Astrocyte (in vitro differentiated cells and primary cell): Measurements from ENCODE around the gene TOR4A. TPM values are rescaled to one million over a fixed set of nuclear protein-coding genes. Genes with fewer than 3 reads are reported as not detected.

Experiments
- DNase-seq: peaks from one replicate; pipeline ENCODE4 v3.0.0-alpha.2; 2010; ENCODE audit warnings: low read depth
- FAIRE-seq: peaks from 2 replicates; lab custom pipeline; 2011; peaks lifted over from hg19 to GRCh38; lab: Jason Lieb, UNC
- H2AFZ ChIP-seq: 2 replicates; pipeline ENCODE4 v1.6.0; 2012; ENCODE audit warnings: low read depth, low read length, inconsistent platforms
- H3K27ac ChIP-seq: 2 replicates; pipeline ENCODE4 v1.5.1; 2011; ENCODE audit warnings: low read depth, low read length, inconsistent platforms
- H3K27me3 ChIP-seq: 2 replicates; pipeline ENCODE4 v1.6.0; 2011; ENCODE audit warnings: low read length, inconsistent platforms; ENCODE audit not compliant: insufficient read depth
- H3K36me3 ChIP-seq: 2 replicates; pipeline ENCODE4 v1.5.1; 2011; ENCODE audit warnings: low read length, inconsistent platforms; ENCODE audit not compliant: insufficient read depth
- H3K4me1 ChIP-seq: 2 replicates; pipeline ENCODE4 v1.5.1; 2011; ENCODE audit warnings: low read length, inconsistent platforms; ENCODE audit not compliant: insufficient read depth
- H3K4me2 ChIP-seq: 2 replicates; pipeline ENCODE4 v1.6.0; 2012; ENCODE audit warnings: low read length, inconsistent platforms
- H3K4me3 ChIP-seq: 2 replicates; pipeline ENCODE4 v1.5.1; 2011; ENCODE audit warnings: low read depth, mild to moderate bottlenecking, low read length, inconsistent platforms; ENCODE audit not compliant: insufficient read depth
- H3K79me2 ChIP-seq: 2 replicates; pipeline ENCODE4 v1.6.0; 2012; ENCODE audit warnings: mild to moderate bottlenecking, low read length, inconsistent platforms; ENCODE audit not compliant: insufficient read depth
- H3K9ac ChIP-seq: 2 replicates; pipeline ENCODE4 v1.6.0; 2012; ENCODE audit warnings: mild to moderate bottlenecking, low read length, inconsistent platforms
- H3K9me3 ChIP-seq: 2 replicates; pipeline ENCODE4 v1.5.1; 2012; ENCODE audit warnings: low read depth, mild to moderate bottlenecking, low read length, inconsistent platforms; ENCODE audit not compliant: insufficient read depth
- H4K20me1 ChIP-seq: 2 replicates; pipeline ENCODE4 v1.6.0; 2012; ENCODE audit warnings: low read length, inconsistent platforms; ENCODE audit not compliant: insufficient read depth
- H3K27ac Mint-ChIP-seq: one replicate; pipeline ENCODE4 v1.8.0; 2021; ENCODE audit warnings: mild to moderate bottlenecking, mixed read lengths; ENCODE audit not compliant: unreplicated experiment
- H3K27me3 Mint-ChIP-seq: one replicate; pipeline ENCODE4 v1.8.0; 2021; ENCODE audit warnings: low read depth, mixed read lengths; ENCODE audit not compliant: unreplicated experiment
- H3K36me3 Mint-ChIP-seq: one replicate; pipeline ENCODE4 v1.8.0; 2021; ENCODE audit warnings: low read depth, mixed read lengths; ENCODE audit not compliant: unreplicated experiment
- H3K4me1 Mint-ChIP-seq: one replicate; pipeline ENCODE4 v1.8.0; 2021; ENCODE audit warnings: low read depth, mixed read lengths; ENCODE audit not compliant: unreplicated experiment
- H3K4me3 Mint-ChIP-seq: one replicate; pipeline ENCODE4 v1.8.0; 2021; ENCODE audit warnings: mild to moderate bottlenecking, moderate library complexity, mixed read lengths; ENCODE audit not compliant: unreplicated experiment
- H3K9me3 Mint-ChIP-seq: one replicate; pipeline ENCODE4 v1.8.0; 2021; ENCODE audit warnings: mild to moderate bottlenecking, mixed read lengths; ENCODE audit not compliant: unreplicated experiment
- EZH2 ChIP-seq: IDR thresholded peaks from 2 replicates; pipeline ENCODE4 v1.6.1; 2012; ENCODE audit warnings: mild to moderate bottlenecking, low read length, inconsistent platforms; ENCODE audit not compliant: insufficient read depth
- total RNA-seq: library from RNA; stranded (reverse); gene quantifications from 2 replicates; pipeline ENCODE4 v1.2.1, GENCODE V29; 2021
- TF ChIP-seq, protein P1 (sequence below): IDR thresholded peaks from 2 replicates; pipeline ENCODE4 v1.5.1; 2011; ENCODE audit warnings: low read depth, mild to moderate bottlenecking, inconsistent platforms, low read length, moderate library complexity; ENCODE audit not compliant: insufficient read depth

TOR4A gene
- total RNA-seq, 1 donor from 2014 or later, result 11.8 TPM

DNA sequence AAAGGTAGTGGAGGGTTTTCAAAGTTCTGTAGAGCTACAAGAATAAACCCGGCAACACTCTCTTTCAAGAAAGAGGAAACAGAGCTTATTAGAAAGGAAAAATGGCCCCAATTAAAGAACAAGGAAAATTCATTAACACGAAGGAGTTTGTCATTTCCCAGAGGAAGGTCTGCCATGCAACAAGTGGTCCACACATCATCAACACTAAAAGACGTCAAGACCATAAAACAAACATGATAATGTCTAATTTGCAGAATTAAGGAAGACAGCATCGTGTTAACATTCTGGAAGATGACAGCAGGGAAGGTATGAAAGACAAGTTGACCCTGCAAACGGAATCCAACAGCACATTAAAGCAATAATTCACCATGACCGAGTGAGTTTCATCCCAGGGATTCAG, 53.2 kb downstream of the TOR4A start:
- no peak overlapping the region for H3K9ac ChIP-seq
- no peaks in the 10 kb centered on the region for H4K20me1 ChIP-seq
- no peaks in the 10 kb centered on the region for H3K9me3 ChIP-seq
- Mint-ChIP-seq H3K27ac (no peak overlapping the region), H3K4me1 (peaks cover 3% of the 10 kb centered on the region), H3K36me3 (peaks cover 2% of the 10 kb centered on the region), H3K27me3 (peaks cover 3% of the 10 kb centered on the region), H3K4me3 (no peak overlapping the region), H3K9me3 (peaks cover 6% of the 10 kb centered on the region)
- no peak overlapping the region for H2AFZ ChIP-seq
- no peak for DNase-seq
- H3K27ac ChIP-seq, result no peak overlapping the region
- H3K4me1 ChIP-seq, result no peaks in the 10 kb centered on the region
- no peaks in the 10 kb centered on the region for H3K79me2 ChIP-seq
- H3K27me3 ChIP-seq, result no peaks in the 10 kb centered on the region
- TF ChIP-seq, protein P1, sequence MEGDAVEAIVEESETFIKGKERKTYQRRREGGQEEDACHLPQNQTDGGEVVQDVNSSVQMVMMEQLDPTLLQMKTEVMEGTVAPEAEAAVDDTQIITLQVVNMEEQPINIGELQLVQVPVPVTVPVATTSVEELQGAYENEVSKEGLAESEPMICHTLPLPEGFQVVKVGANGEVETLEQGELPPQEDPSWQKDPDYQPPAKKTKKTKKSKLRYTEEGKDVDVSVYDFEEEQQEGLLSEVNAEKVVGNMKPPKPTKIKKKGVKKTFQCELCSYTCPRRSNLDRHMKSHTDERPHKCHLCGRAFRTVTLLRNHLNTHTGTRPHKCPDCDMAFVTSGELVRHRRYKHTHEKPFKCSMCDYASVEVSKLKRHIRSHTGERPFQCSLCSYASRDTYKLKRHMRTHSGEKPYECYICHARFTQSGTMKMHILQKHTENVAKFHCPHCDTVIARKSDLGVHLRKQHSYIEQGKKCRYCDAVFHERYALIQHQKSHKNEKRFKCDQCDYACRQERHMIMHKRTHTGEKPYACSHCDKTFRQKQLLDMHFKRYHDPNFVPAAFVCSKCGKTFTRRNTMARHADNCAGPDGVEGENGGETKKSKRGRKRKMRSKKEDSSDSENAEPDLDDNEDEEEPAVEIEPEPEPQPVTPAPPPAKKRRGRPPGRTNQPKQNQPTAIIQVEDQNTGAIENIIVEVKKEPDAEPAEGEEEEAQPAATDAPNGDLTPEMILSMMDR, result no peak
- no peak for TF ChIP-seq EZH2
- no peaks in the 10 kb centered on the region for H3K36me3 ChIP-seq
- no peak overlapping the region for H3K4me2 ChIP-seq
- H3K4me3 ChIP-seq, result no peak overlapping the region
- no peak for FAIRE-seq

DNA sequence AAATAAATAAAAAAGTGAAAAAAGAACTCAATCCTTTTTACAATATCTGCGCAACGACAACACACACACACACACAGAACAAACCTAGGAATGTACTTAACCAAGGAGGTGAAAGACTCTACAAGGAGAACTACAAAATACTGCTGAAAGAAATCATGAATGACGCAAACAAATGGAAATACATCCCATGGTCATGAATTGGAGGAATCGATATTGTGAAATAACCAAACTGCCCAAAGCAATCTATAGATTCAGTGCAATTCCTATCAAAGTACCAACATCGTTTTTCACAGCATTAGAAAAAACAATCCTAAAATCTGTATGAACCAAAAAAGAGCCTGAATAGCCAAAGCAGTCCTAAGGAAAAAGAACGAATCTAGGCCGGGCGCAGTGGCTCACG, 54.4 kb downstream of the TOR4A start:
- Histone ChIP-seq H2AFZ (no peak overlapping the region), H3K27ac (no peak overlapping the region), H3K4me3 (no peak overlapping the region), H3K27me3 (no peaks in the 10 kb centered on the region), H3K4me1 (no peaks in the 10 kb centered on the region), H3K4me2 (no peak overlapping the region), H3K36me3 (no peaks in the 10 kb centered on the region), H3K79me2 (no peaks in the 10 kb centered on the region), H3K9me3 (no peaks in the 10 kb centered on the region), H3K9ac (no peak overlapping the region), H4K20me1 (no peaks in the 10 kb centered on the region)
- H3K27me3 Mint-ChIP-seq, result no peaks in the 10 kb centered on the region
- peaks cover 2% of the 10 kb centered on the region for H3K36me3 Mint-ChIP-seq
- H3K4me3 Mint-ChIP-seq, result no peak overlapping the region
- peaks cover 3% of the 10 kb centered on the region for H3K4me1 Mint-ChIP-seq
- DNase-seq (no peak), FAIRE-seq (no peak)
- peaks cover 12% of the 10 kb centered on the region for H3K9me3 Mint-ChIP-seq
- TF ChIP-seq EZH2, result no peak
- TF ChIP-seq, protein P1, result no peak
- H3K27ac Mint-ChIP-seq, result no peak overlapping the region

Other genes starting within 250 kb of the TOR4A start
- 16.2 and 20.0 TPM in 2 replicates for gene ABCA2, start 249.5 kb upstream of the TOR4A start, total RNA-seq
- gene FUT7, start 245.6 kb upstream of the TOR4A start, total RNA-seq, result not detected in 2 replicates
- gene NPDC1, start 231.5 kb upstream of the TOR4A start, total RNA-seq, result 65.9 and 66.8 TPM in 2 replicates
- gene ENTPD2, start 223.7 kb upstream of the TOR4A start, total RNA-seq, result 0.14 and 0.55 TPM in 2 replicates
- gene SAPCD2, start 207.2 kb upstream of the TOR4A start, total RNA-seq, result 0.41 and 0.43 TPM in 2 replicates
- 4.0 and 4.7 TPM in 2 replicates for gene UAP1L1, start 200.2 kb upstream of the TOR4A start, total RNA-seq
- gene MAN1B1, start 190.7 kb upstream of the TOR4A start, total RNA-seq, result 69.2 and 89.0 TPM in 2 replicates
- gene DPP7, start 163.0 kb upstream of the TOR4A start, total RNA-seq, result 53.8 and 68.7 TPM in 2 replicates
- gene GRIN1, start 138.6 kb upstream of the TOR4A start, total RNA-seq, result 0.18 TPM in 1 of 2 replicates, not detected in the other
- gene LRRC26, start 107.7 kb upstream of the TOR4A start, total RNA-seq, result not detected in 2 replicates
- not detected in 2 replicates for gene TMEM210, start 105.7 kb upstream of the TOR4A start, total RNA-seq
- 39.2 and 39.7 TPM in 2 replicates for gene ANAPC2, start 89.2 kb upstream of the TOR4A start, total RNA-seq
- 49.1 and 52.7 TPM in 2 replicates for gene SSNA1, start 89.0 kb upstream of the TOR4A start, total RNA-seq
- 16.0 and 17.2 TPM in 2 replicates for gene TPRN, start 77.0 kb upstream of the TOR4A start, total RNA-seq
- 28.7 and 30.9 TPM in 2 replicates for gene TMEM203, start 72.1 kb upstream of the TOR4A start, total RNA-seq
- gene NDOR1, start 72.0 kb upstream of the TOR4A start, total RNA-seq, result 13.7 and 14.5 TPM in 2 replicates
- gene RNF208, start 55.5 kb upstream of the TOR4A start, total RNA-seq, result 4.3 and 4.9 TPM in 2 replicates
- gene CYSRT1, start 52.6 kb upstream of the TOR4A start, total RNA-seq, result 1.2 and 1.3 TPM in 2 replicates
- 0.17 TPM in 1 of 2 replicates, not detected in the other for gene RNF224, start 50.2 kb upstream of the TOR4A start, total RNA-seq
- 0.09 TPM in 1 of 2 replicates, not detected in the other for gene SLC34A3, start 46.8 kb upstream of the TOR4A start, total RNA-seq
- 188 and 218 TPM in 2 replicates for gene TUBB4B, start 36.4 kb upstream of the TOR4A start, total RNA-seq
- gene STPG3, start 26.4 kb upstream of the TOR4A start, total RNA-seq, result not detected in 2 replicates
- 45.8 and 48.9 TPM in 2 replicates for gene NELFB, start 22.4 kb upstream of the TOR4A start, total RNA-seq
- 6.9 and 7.3 TPM in 2 replicates for gene NRARP, start 24.5 kb downstream of the TOR4A start, total RNA-seq
- 8.5 and 9.4 TPM in 2 replicates for gene EXD3, start 145.4 kb downstream of the TOR4A start, total RNA-seq
- 0.50 and 0.84 TPM in 2 replicates for gene NOXA1, start 145.7 kb downstream of the TOR4A start, total RNA-seq
- gene ENTPD8, start 163.6 kb downstream of the TOR4A start, total RNA-seq, result 0.11 TPM in 1 of 2 replicates, not detected in the other
- 48.8 and 50.5 TPM in 2 replicates for gene NSMF, start 181.6 kb downstream of the TOR4A start, total RNA-seq